ENCODE measurements around the gene C1QTNF5. TPM values are rescaled to one million over a fixed set of nuclear protein-coding genes. Genes with fewer than 3 reads are reported as not detected.

Gene C1QTNF5
- total RNA-seq, 1 donor from 2014 or later, result 24.1 TPM

GRCh38 chr11:119335091-119335654, 5.5 kb downstream of the C1QTNF5 start:
- DNase-seq (ENCODE audit: low spot score in 2 of 2, unreplicated experiment in 2 of 2), result no peak
- Mint-ChIP-seq H3K4me3 (peak overlapping the region; percentile 99), H3K27ac (peak overlapping the region; percentile 100), H3K27me3 (ENCODE audit: low read depth) (peaks cover 12% of the 10 kb centered on the region), H3K9me3 (no peaks in the 10 kb centered on the region), H3K36me3 (peaks cover 5% of the 10 kb centered on the region), H3K4me1 (peaks cover 45% of the 10 kb centered on the region)
- TF ChIP-seq CTCF (IDR thresholded peaks at IDR 0.05; ENCODE audit: unreplicated experiment), result no peak

DNA sequence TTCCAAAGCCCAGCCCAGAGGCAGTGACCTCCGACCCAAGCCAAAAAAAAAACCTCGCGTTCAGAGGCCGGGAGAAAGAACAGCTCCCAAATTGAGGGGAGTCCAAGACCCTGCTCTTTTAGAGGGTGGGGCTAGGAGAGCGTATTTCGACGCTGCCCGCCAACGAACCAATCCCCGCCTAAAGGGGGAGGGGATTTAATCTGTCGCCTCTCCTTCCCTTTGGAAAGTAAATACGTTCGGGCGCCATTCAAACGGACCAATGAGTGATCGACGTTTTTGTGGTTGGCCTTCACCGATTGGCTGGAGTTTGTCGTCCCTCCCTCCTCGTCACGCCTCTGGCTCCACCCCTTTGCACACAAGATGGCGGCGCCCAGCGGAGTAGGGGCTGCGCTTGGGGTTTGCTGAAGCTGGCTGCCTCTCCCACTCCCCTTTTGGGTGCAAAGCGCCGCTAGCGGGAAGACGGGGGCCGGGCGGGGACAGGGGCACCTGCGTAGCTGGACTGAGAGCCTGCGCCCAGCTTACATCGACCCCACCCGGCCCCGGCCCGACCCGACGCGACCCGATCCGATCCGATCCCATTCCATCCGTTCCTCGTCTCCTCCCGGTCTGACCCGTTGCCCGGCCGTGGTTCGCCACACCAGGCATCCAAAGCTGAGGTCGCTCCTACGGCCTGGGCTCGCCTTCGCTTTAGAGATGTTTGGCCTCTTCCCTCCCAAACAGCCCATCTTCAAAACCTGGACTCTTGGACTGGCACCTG, 6.3 kb downstream of the C1QTNF5 start, which contains the start of gene RNF26:
TSS of gene RNF26 (plus strand) at position 354 of the 757 bp plus-strand sequence. CDS start 596 bp downstream, outside the sequence.
- Mint-ChIP-seq H3K36me3 (peaks cover 5% of the 10 kb centered on the region), H3K4me3 (peak within 1 kb of the TSS; percentile 99), H3K27ac (peak within 1 kb of the TSS; percentile 100), H3K27me3 (ENCODE audit: low read depth) (peaks cover 12% of the 10 kb centered on the region), H3K4me1 (peaks cover 44% of the 10 kb centered on the region), H3K9me3 (no peaks in the 10 kb centered on the region)
- peak; percentile 88 to 93 for DNase-seq (ENCODE audit: low spot score in 2 of 2, unreplicated experiment in 2 of 2)
- no peak for TF ChIP-seq CTCF (IDR thresholded peaks at IDR 0.05; ENCODE audit: unreplicated experiment)

- no peak for TF ChIP-seq CTCF (IDR thresholded peaks at IDR 0.05; ENCODE audit: unreplicated experiment)
- Mint-ChIP-seq H3K36me3 (peaks cover 5% of the 10 kb centered on the region), H3K4me1 (peaks cover 23% of the 10 kb centered on the region), H3K27me3 (ENCODE audit: low read depth) (peaks cover 1% of the 10 kb centered on the region), H3K9me3 (no peaks in the 10 kb centered on the region), H3K27ac (no peak overlapping the region), H3K4me3 (no peak overlapping the region)
- no peak for DNase-seq (ENCODE audit: low spot score in 2 of 2, unreplicated experiment in 2 of 2)
Observed at GRCh38 chr11:119332111-119332765, 8.4 kb downstream of the C1QTNF5 start.

- DNase-seq (ENCODE audit: low spot score in 2 of 2, unreplicated experiment in 2 of 2), result no peak
- Mint-ChIP-seq H3K27me3 (ENCODE audit: low read depth) (peaks cover 1% of the 10 kb centered on the region), H3K4me3 (no peak overlapping the region), H3K9me3 (no peaks in the 10 kb centered on the region), H3K4me1 (peaks cover 8% of the 10 kb centered on the region), H3K36me3 (no peaks in the 10 kb centered on the region), H3K27ac (no peak overlapping the region)
- no peak for TF ChIP-seq CTCF (IDR thresholded peaks at IDR 0.05; ENCODE audit: unreplicated experiment)
Observed at GRCh38 chr11:119330237-119330636, 10.4 kb downstream of the C1QTNF5 start.

GRCh38 chr11:119329320-119329719, 11.4 kb downstream of the C1QTNF5 start:
- peaks cover 1% of the 10 kb centered on the region for H3K27me3 Mint-ChIP-seq (ENCODE audit: low read depth)
- H3K9me3 Mint-ChIP-seq, result no peaks in the 10 kb centered on the region
- H3K36me3 Mint-ChIP-seq, result no peaks in the 10 kb centered on the region
- H3K4me3 Mint-ChIP-seq, result no peak overlapping the region
- no peak for DNase-seq (ENCODE audit: low spot score in 2 of 2, unreplicated experiment in 2 of 2)
- peaks cover 2% of the 10 kb centered on the region for H3K4me1 Mint-ChIP-seq
- TF ChIP-seq CTCF (IDR thresholded peaks at IDR 0.05; ENCODE audit: unreplicated experiment), result no peak
- H3K27ac Mint-ChIP-seq, result no peak overlapping the region

All from mesothelial cell of epicardium (in vitro differentiated cells).